Liver (tissue), 3 donors: ENCODE data around the gene PDZD2.

Experiments
- JUND ChIP-seq, 2 donors: IDR thresholded peaks; 2 replicates each; pipeline ENCODE4 v1.6.1; 2016; ENCODE audit warnings: antibody characterized with exemption in 2 of 2
- TF ChIP-seq, protein P1 (sequence below): fragments of 150-350 bp; IDR thresholded peaks from 2 replicates; pipeline ENCODE4 v1.5.1; 2017; ENCODE audit warnings: improper control_type of control experiment, low read depth, low read length; ENCODE audit not compliant: missing input control
- TF ChIP-seq, protein P2 (sequence below): IDR thresholded peaks from 2 replicates; pipeline ENCODE4 v1.6.1; 2016; ENCODE audit warnings: antibody characterized with exemption
- TF ChIP-seq, protein P3 (sequence below): IDR thresholded peaks from 2 replicates; pipeline ENCODE4 v1.6.1; 2016; ENCODE audit warnings: antibody characterized with exemption
- donor health status: healthy.
- donor health status: healthy.

DNA sequence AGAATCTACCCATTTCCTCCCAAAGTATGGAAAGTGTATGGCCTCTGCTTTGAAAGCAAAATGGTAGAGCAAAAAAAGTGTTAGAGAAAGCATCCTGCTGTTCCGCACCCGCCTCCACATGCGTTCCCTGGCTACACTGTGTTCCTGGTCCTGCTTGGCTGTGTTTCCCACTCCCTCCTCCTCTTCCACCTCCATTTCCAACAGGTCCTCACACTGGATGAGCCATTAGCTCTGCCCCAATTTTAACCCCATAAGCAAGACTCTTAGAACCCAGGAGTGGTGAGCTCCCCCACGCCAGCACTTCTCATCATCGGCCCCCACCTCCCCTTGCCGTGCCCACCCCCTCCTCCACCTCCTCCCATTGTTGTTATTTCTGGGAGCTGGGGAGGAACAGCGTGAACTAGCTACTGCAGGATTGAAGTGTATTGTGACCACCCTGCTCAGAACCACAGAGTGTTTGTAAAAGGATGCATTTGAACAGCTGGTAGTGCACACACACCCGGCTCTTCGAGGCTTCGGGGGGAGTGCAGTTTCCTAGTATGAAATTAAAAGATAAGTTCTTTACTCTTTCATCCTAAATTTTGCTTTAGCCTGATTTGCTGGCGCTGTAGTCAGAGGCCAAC lies 120.0 kb downstream of the PDZD2 start:
- TF ChIP-seq, protein P1, sequence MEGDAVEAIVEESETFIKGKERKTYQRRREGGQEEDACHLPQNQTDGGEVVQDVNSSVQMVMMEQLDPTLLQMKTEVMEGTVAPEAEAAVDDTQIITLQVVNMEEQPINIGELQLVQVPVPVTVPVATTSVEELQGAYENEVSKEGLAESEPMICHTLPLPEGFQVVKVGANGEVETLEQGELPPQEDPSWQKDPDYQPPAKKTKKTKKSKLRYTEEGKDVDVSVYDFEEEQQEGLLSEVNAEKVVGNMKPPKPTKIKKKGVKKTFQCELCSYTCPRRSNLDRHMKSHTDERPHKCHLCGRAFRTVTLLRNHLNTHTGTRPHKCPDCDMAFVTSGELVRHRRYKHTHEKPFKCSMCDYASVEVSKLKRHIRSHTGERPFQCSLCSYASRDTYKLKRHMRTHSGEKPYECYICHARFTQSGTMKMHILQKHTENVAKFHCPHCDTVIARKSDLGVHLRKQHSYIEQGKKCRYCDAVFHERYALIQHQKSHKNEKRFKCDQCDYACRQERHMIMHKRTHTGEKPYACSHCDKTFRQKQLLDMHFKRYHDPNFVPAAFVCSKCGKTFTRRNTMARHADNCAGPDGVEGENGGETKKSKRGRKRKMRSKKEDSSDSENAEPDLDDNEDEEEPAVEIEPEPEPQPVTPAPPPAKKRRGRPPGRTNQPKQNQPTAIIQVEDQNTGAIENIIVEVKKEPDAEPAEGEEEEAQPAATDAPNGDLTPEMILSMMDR: no peak
- TF ChIP-seq, protein P2, sequence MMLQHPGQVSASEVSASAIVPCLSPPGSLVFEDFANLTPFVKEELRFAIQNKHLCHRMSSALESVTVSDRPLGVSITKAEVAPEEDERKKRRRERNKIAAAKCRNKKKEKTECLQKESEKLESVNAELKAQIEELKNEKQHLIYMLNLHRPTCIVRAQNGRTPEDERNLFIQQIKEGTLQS: no peak
- TF ChIP-seq, protein P3, sequence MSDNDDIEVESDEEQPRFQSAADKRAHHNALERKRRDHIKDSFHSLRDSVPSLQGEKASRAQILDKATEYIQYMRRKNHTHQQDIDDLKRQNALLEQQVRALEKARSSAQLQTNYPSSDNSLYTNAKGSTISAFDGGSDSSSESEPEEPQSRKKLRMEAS: no peak
- TF ChIP-seq JUND (IDR thresholded peaks at IDR 0.05): no peak
